GM10266 (cell line): Measurements from ENCODE around the gene KCNIP4.

Experiments used
- DNase-seq: peaks from one replicate; pipeline ENCODE4 v3.0.0; 2012; ENCODE audit errors: extremely low spot score
- CTCF ChIP-seq: IDR thresholded peaks from 2 replicates; pipeline ENCODE4 v1.5.1; 2012; ENCODE audit warnings: mild to moderate bottlenecking, low read depth; ENCODE audit not compliant: control insufficient read depth, insufficient read depth; ENCODE audit errors: missing control alignments

KCNIP4 gene

DNA sequence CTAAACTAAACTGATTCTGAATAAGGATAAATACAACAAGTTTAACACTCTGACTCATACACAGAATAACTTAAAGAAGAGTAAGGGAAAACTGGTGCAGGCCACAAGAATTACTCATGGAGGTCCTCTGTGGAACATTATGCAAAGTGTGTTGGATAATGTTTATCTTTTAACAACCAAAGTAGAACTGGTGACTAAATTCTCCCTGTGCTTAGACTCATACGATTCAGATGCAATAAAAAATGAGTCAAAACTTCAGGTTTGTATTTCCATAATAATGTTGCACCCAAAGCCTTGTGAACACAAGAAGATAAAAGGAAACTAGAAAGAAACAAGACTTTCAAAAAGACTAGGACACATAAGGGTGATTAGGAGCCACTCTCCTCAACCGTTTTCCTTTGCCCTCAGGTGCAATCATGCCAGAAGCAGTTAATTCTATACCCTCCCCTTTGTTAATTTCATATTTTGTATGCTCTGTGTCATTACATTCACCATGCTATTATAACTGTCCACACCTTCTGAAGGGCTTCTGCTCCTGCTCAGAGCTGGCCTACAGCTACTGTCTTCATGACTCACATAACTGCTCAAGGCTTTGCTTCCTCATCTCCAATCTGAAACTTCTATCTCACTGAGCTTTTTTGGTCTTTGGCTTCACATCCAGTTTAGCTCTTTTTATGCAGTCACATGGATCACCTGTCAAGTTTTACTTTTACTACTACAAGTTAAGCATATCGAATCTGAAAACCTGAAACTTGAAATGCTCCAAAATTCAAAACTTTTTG lies 60.2 kb downstream of the KCNIP4 start:
- DNase-seq: no peak
- TF ChIP-seq CTCF: no peak

- no peak for TF ChIP-seq CTCF
- DNase-seq: no peak
Observed at GRCh38 chr4:21887481-21887880, 61.1 kb downstream of the KCNIP4 start.

GRCh38 chr4:21885770-21886169 lies 62.8 kb downstream of the KCNIP4 start:
- TF ChIP-seq CTCF: no peak
- no peak for DNase-seq

GRCh38 chr4:21885241-21885640 lies 63.3 kb downstream of the KCNIP4 start:
- TF ChIP-seq CTCF: no peak
- no peak for DNase-seq

DNA sequence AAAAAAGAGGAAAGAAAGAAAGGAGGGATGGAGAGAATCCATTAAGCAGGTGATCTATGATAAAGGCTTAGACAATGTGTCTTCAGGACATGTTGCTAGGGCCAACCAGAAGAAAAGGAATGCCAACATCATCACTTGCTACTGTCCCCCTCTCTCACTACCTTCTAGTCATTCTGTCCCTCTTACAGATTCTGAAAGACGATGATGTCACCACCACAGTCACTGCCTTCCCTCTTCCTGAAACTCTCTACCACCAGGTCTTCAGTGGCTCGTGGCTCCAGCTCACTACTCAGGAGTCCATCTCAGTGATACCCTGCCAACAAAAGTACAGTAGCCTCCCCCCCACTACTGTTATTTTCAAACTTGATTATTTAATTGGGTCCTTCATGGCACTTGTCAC lies 64.0 kb downstream of the KCNIP4 start:
- TF ChIP-seq CTCF: no peak
- no peak for DNase-seq

GRCh38 chr4:21882051-21882839 lies 66.3 kb downstream of the KCNIP4 start:
- no peak for DNase-seq
- TF ChIP-seq CTCF: no peak

- no peak for DNase-seq
- no peak for TF ChIP-seq CTCF
Observed at GRCh38 chr4:21879187-21879586, 69.4 kb downstream of the KCNIP4 start.
